SK-N-SH treated with all-trans-retinoic acid at 6 μM for 48 hours (cell line): ENCODE data around the gene ZNF506.
"Not testable (repeated sequence)": the region's sequence is repeated elsewhere in the genome, so short reads cannot be mapped to it uniquely, and the experiment has no call there.

Source experiments
- CREB5 ChIP-seq: fragments of 250-450 bp; sonication (Bioruptor Pico); IDR thresholded peaks from 2 replicates; pipeline ENCODE4 v1.5.1; 2020; ENCODE audit warnings: low read depth, mild to moderate bottlenecking, moderate library complexity
- GLIS3 ChIP-seq: fragments of 250-450 bp; sonication (Bioruptor Pico); IDR thresholded peaks from 2 replicates; pipeline ENCODE4 v1.5.0; 2020; ENCODE audit warnings: mild to moderate bottlenecking, moderate library complexity
- OSR1 ChIP-seq: fragments of 250-450 bp; sonication (Bioruptor Pico); IDR thresholded peaks from 2 replicates; pipeline ENCODE4 v1.8.0; 2022; ENCODE audit warnings: moderate library complexity, mild to moderate bottlenecking, inconsistent platforms
- PATZ1 ChIP-seq: fragments of 250-450 bp; sonication (Bioruptor Pico); IDR thresholded peaks from 2 replicates; pipeline ENCODE4 v1.8.0; 2020; ENCODE audit warnings: mild to moderate bottlenecking, moderate library complexity, borderline replicate concordance
- PPARA ChIP-seq: fragments of 250-450 bp; sonication (Bioruptor Pico); IDR thresholded peaks from 2 replicates; pipeline ENCODE4 v1.5.0; 2020; ENCODE audit warnings: mild to moderate bottlenecking, borderline replicate concordance
- TOX ChIP-seq: fragments of 250-450 bp; sonication (Bioruptor Pico); IDR thresholded peaks from 2 replicates; pipeline ENCODE4 v1.8.0; 2021; ENCODE audit warnings: mild to moderate bottlenecking, moderate library complexity, borderline replicate concordance
- ZC3H10 ChIP-seq: fragments of 250-450 bp; sonication (Bioruptor Pico); IDR thresholded peaks from 2 replicates; pipeline ENCODE4 v1.5.1; 2021; ENCODE audit warnings: mild to moderate bottlenecking, moderate library complexity
- ZFP3 ChIP-seq: fragments of 250-450 bp; sonication (Bioruptor Pico); IDR thresholded peaks from 2 replicates; pipeline ENCODE4 v1.5.0; 2020; ENCODE audit warnings: mild to moderate bottlenecking, moderate library complexity
- ZNF565 ChIP-seq: fragments of 450-650 bp; formaldehyde crosslinking; conservative IDR thresholded peaks from 2 replicates; pipeline ENCODE4 v1.5.0; 2020; ENCODE audit warnings: low read depth, mild to moderate bottlenecking, moderate library complexity

- not testable (repeated sequence) for TF ChIP-seq ZFP3 (CRISPR knock-in tag); ZC3H10; TOX (CRISPR knock-in tag); PATZ1 (CRISPR knock-in tag); CREB5 (CRISPR knock-in tag); GLIS3 (CRISPR knock-in tag); OSR1 (CRISPR knock-in tag); PPARA; ZNF565 (CRISPR knock-in tag)
Measured at GRCh38 chr19:19743921-19744320, 77.6 kb downstream of the ZNF506 start.
